Glutamatergic neuron (in vitro differentiated cells): ENCODE data around the gene KIF6. TPM values are rescaled to one million over a fixed set of nuclear protein-coding genes. Genes with fewer than 3 reads are reported as not detected.
"Not testable (repeated sequence)": the region's sequence is repeated elsewhere in the genome, so short reads cannot be mapped to it uniquely, and the experiment has no call there.

Experiments
- DNase-seq: peaks from one replicate; pipeline ENCODE4 v3.0.0; 2022
- H3K27ac Mint-ChIP-seq: one replicate; pipeline ENCODE4 v1.8.0; 2020; ENCODE audit warnings: mild to moderate bottlenecking, mixed read lengths, inconsistent platforms; ENCODE audit not compliant: unreplicated experiment
- H3K27me3 Mint-ChIP-seq: one replicate; pipeline ENCODE4 v1.8.0; 2020; ENCODE audit warnings: mild to moderate bottlenecking, moderate library complexity, mixed read lengths, inconsistent platforms; ENCODE audit not compliant: unreplicated experiment
- H3K36me3 Mint-ChIP-seq: one replicate; pipeline ENCODE4 v1.8.0; 2020; ENCODE audit warnings: mild to moderate bottlenecking, mixed read lengths, inconsistent platforms; ENCODE audit not compliant: unreplicated experiment
- H3K4me1 Mint-ChIP-seq: one replicate; pipeline ENCODE4 v1.8.0; 2020; ENCODE audit warnings: mild to moderate bottlenecking, low read depth, mixed read lengths, inconsistent platforms; ENCODE audit not compliant: unreplicated experiment
- H3K4me3 Mint-ChIP-seq: one replicate; pipeline ENCODE4 v1.8.0; 2020; ENCODE audit warnings: mild to moderate bottlenecking, mixed read lengths, inconsistent platforms; ENCODE audit not compliant: unreplicated experiment
- H3K9me3 Mint-ChIP-seq: one replicate; pipeline ENCODE4 v1.8.0; 2020; ENCODE audit warnings: mild to moderate bottlenecking, moderate library complexity, mixed read lengths, inconsistent platforms; ENCODE audit not compliant: unreplicated experiment
- total RNA-seq: library from RNA; stranded (reverse); fragmentation: NEBNext Ultra II Directional; extraction: Animal tissue kit (Norgen Biotek cat#: 25700); gene quantifications from one replicate; pipeline ENCODE4 v1.2.1, GENCODE V29; 2021; ENCODE audit not compliant: unreplicated experiment
- TF ChIP-seq, protein P1 (sequence below): fragments of 200-600 bp; sonication (generic); IDR thresholded peaks from one replicate; pipeline ENCODE4 v1.5.0; 2021; ENCODE audit not compliant: partially characterized antibody, unreplicated experiment

The KIF6 gene
- total RNA-seq, 1 donor from 2014 or later, result 1.1 TPM

DNA sequence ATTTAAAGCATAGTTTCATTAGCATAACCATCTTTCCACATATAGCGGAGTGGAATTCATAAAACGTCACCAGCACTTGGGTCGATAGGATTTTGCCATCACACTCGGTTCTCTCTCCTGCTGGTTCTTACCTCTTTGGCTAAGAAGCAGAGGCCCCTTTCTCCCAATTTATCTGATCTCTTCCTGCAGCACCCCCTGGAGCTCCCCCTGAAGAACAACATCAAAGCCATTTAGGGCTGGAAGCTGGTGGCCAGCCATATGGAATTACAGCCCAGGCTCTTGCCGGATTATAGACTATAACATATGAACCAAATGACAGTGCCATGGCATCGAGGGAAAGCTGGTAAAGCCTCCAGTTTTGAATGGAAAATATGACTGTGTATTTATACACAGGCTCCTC lies 6.4 kb upstream of the KIF6 start:
- no peak for DNase-seq
- TF ChIP-seq, protein P1, sequence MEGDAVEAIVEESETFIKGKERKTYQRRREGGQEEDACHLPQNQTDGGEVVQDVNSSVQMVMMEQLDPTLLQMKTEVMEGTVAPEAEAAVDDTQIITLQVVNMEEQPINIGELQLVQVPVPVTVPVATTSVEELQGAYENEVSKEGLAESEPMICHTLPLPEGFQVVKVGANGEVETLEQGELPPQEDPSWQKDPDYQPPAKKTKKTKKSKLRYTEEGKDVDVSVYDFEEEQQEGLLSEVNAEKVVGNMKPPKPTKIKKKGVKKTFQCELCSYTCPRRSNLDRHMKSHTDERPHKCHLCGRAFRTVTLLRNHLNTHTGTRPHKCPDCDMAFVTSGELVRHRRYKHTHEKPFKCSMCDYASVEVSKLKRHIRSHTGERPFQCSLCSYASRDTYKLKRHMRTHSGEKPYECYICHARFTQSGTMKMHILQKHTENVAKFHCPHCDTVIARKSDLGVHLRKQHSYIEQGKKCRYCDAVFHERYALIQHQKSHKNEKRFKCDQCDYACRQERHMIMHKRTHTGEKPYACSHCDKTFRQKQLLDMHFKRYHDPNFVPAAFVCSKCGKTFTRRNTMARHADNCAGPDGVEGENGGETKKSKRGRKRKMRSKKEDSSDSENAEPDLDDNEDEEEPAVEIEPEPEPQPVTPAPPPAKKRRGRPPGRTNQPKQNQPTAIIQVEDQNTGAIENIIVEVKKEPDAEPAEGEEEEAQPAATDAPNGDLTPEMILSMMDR, result no peak
- no peak overlapping the region for H3K27ac Mint-ChIP-seq

DNA sequence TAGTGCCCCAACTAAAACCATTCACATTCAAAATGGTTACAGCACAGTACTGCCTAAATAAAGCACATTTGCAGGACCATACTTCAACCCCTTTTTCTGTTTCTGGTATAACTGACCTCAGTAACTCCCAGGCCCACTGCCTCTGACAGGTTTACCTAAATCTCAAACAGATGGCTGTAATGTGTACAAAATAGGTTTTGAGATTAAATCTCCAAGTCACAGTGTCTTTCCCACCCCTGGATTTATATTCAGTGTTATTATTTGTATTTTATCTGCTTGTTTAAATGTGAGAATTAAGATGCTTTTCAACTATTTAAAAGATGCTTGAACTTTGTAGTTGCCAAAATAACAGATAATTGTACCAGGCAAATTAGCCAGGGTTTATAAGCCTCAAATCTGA lies 4.7 kb upstream of the KIF6 start:
- H3K4me3 Mint-ChIP-seq, result no peak overlapping the region

More for the DNA sequence above, 6.4 kb upstream of the KIF6 start:
- H3K4me3 Mint-ChIP-seq, result no peak overlapping the region
- no peaks in the 10 kb centered on the region for H3K4me1 Mint-ChIP-seq
- H3K9me3 Mint-ChIP-seq, result no peaks in the 10 kb centered on the region
- H3K36me3 Mint-ChIP-seq, result no peaks in the 10 kb centered on the region
- H3K27me3 Mint-ChIP-seq, result no peaks in the 10 kb centered on the region

DNA sequence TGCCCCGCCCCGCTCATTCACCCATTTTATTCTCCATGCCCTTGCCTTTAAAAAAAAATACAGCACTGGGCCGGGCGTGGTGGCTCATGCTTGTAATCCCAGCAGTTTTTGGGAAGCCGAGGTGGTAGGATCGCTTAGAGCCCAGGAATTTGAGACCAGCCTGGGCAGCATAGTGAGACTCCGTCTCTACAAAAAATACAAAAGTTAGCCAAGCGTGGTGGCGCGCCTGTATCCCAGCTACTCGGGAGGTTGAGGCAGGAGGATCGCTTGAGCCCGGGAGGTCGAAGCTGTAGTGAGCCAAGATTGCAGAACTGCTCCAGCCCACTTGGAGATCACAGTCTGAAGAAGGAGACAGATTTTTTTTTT lies 407 bp upstream of the KIF6 start:
- H3K4me3 Mint-ChIP-seq, result peak overlapping the region; percentile 39
- no peak overlapping the region for H3K27ac Mint-ChIP-seq
- no peaks in the 10 kb centered on the region for H3K4me1 Mint-ChIP-seq
- no peaks in the 10 kb centered on the region for H3K9me3 Mint-ChIP-seq
- DNase-seq, result no peak
- H3K36me3 Mint-ChIP-seq, result no peaks in the 10 kb centered on the region
- TF ChIP-seq, protein P1, result no peak
- peaks cover 2% of the 10 kb centered on the region for H3K27me3 Mint-ChIP-seq

More for the DNA sequence above, 4.7 kb upstream of the KIF6 start:
- no peaks in the 10 kb centered on the region for H3K36me3 Mint-ChIP-seq
- TF ChIP-seq, protein P1, result no peak
- H3K9me3 Mint-ChIP-seq, result no peaks in the 10 kb centered on the region
- no peaks in the 10 kb centered on the region for H3K27me3 Mint-ChIP-seq
- H3K27ac Mint-ChIP-seq, result no peak overlapping the region
- no peaks in the 10 kb centered on the region for H3K4me1 Mint-ChIP-seq
- no peak for DNase-seq

DNA sequence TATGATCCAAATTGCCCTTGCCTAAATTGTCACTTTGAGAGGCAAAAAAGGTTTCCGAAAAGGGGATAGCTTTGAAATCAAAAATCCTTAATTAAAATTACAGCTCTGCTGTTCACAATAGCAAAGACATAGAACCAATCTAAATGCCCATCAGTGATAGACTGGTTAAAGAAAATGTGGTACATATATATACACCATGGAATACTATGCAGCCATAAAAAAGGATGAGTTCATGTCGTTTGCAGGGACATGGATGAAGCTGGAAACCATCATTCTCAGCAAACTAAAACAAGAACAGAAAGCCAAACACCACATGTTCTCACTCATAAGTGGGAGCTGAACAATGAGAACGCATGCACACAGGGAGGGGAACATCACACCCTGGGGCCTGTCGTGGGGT lies 1.9 kb downstream of the KIF6 start:
- not testable (repeated sequence) for H3K4me3 Mint-ChIP-seq, H3K27me3 Mint-ChIP-seq, DNase-seq, H3K36me3 Mint-ChIP-seq, H3K9me3 Mint-ChIP-seq, H3K27ac Mint-ChIP-seq, H3K4me1 Mint-ChIP-seq

DNA sequence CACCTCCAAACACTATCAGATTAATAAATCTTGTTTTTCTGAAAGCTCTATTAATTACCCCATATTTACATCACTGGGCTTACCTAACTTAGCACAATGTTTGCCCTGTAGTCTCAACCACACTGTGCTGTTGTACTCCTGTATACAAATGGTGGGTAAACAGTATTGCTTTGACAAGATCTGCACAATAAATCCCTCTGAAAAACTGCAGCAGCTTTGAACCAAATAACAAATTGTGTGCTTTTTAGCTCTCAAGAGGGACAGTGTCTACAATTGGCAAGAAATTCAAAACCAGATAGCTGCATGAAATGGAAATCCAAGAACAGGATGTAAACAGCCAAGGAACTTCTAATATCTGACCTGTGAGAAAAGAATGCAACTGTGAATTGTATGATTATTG lies 10.4 kb downstream of the KIF6 start:
- no peak for DNase-seq
- TF ChIP-seq, protein P1, result no peak
- Mint-ChIP-seq H3K9me3 (no peaks in the 10 kb centered on the region), H3K27me3 (no peaks in the 10 kb centered on the region), H3K36me3 (no peaks in the 10 kb centered on the region), H3K4me1 (no peaks in the 10 kb centered on the region), H3K27ac (no peak overlapping the region), H3K4me3 (no peak overlapping the region)
